Measurements from ENCODE around the gene HOMER3. TPM values are rescaled to one million over a fixed set of nuclear protein-coding genes. Genes with fewer than 3 reads are reported as not detected.
A peak's percentile ranks its signal among the peaks of the same experiment; 100 is the strongest.

Gene HOMER3
- total and polyA plus RNA-seq, 2 of the 13 experiments (the other 11 are each of a cell fraction or from before 2014, with no cell fraction given): 21.3 to 27.3 TPM

DNA sequence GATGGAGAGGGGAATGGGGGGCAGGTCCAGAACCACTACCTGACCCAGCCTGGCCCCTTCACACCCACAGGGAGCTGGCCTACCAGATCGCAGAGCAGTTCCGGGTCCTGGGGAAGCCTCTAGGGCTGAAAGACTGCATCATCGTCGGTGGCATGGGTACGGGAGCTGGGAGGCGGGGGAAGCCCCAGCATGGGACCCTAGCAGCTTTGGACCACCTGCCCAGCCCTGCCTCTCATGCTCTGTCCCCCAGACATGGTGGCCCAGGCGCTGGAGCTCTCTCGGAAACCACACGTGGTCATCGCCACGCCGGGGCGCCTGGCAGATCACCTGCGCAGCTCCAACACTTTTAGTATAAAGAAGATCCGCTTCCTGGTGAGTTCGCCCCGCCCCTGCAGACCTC lies 19.4 kb downstream of the HOMER3 start:
- intact Hi-C loops (cut with micrococcal nuclease; ENCODE audit: unreplicated experiment): no loop called here
- Histone ChIP-seq H4K20me1 (ENCODE audit: insufficient read depth, low read length) (peaks cover 20% of the 10 kb centered on the region; the same call in 1 of the 2 replicates), H3K9me3 (ENCODE audit: low read length) (no peaks in the 10 kb centered on the region), H3K27ac (ENCODE audit: extremely low read length, insufficient read depth, low read length) (no peak overlapping the region), H3K4me2 (ENCODE audit: low read depth, low read length) (no peak overlapping the region), H3K9ac (ENCODE audit: insufficient read depth, low read depth, low read length) (no peak overlapping the region), H3K4me3 (replicated peaks in 1 of 3; ENCODE audit: insufficient read depth in 1 of 3, low read depth in 2 of 3, low read length in 3 of 3) (no peak overlapping the region), H3K36me3 (replicated peaks in 1 of 2; ENCODE audit: control insufficient read depth in 1 of 2, insufficient read depth in 2 of 2, low read length in 2 of 2) (peaks cover 18 to 34% of the 10 kb centered on the region in 2 experiments), H3K4me1 (ENCODE audit: insufficient read depth, low read length) (peaks cover 26% of the 10 kb centered on the region), H3K79me2 (ENCODE audit: insufficient read depth, low read length) (peaks cover 34% of the 10 kb centered on the region), H3K27me3 (ENCODE audit: control insufficient read depth in 1 of 2, insufficient read depth in 2 of 2, low read length in 2 of 2) (no peaks in the 10 kb centered on the region; a peak in 1 of 5 replicates), H2AFZ (ENCODE audit: low read length) (no peak overlapping the region)
- ATAC-seq (no peak), FAIRE-seq (no peak), DNase-seq (ENCODE audit: low spot score) (no peak)
- in situ Hi-C loops (cut with HindIII; ENCODE audit: extremely low pct_ligation_motif_present, low pct_unique_long_range_greater_than_20kb): loop anchor here (10.0 kb wide), 1 partner anchor 63 kb away; no protein-coding TSS in a partner anchor
- BruUV-seq (replicated peaks): no TSS peak
- CTCF ChIA-PET (ENCODE audit: low intra/inter-chr PET ratio, low total read pairs): no interaction called here
- no peak for TF ChIP-seq IKZF1 (IDR thresholded peaks at IDR 0.05)
- no peak for TF ChIP-seq RARA (CRISPR knock-in tag; IDR thresholded peaks at IDR 0.05)
- 96% methylated on average over 15 of the region's 17 CpGs for WGBS (ENCODE audit: low lambda C conversion rate)
- POLR2A ChIA-PET: no interaction called here

DNA sequence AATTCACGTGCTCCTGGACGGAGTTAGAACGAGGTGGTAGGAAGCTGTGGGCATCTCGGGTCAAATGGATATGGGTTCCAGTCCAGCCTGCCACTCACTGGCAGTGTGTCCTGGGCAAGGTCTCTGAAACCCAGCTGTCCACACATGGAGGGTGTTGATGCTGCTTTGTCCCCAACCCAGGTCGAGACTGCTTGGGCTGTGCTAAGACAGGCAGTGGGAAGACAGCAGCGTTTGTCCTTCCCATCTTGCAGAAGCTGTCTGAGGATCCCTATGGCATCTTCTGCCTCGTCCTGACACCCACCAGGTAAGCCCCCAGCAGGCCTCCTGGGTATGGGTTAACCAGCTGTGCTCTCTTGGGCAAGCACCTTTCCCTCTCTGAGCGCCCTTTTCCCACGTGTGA lies 20.6 kb downstream of the HOMER3 start:
- peak overlapping the region; percentile 79 to 100 (median 97) for H3K4me3 ChIP-seq (replicated peaks in 1 of 3; ENCODE audit: insufficient read depth in 1 of 3, low read depth in 2 of 3, low read length in 3 of 3)
- ChIA-PET CTCF (ENCODE audit: low intra/inter-chr PET ratio, low total read pairs) (no interaction called here), POLR2A (no interaction called here)
- ATAC-seq: no peak
- H3K4me2 ChIP-seq (ENCODE audit: low read depth, low read length): peak overlapping the region; percentile 100
- in situ Hi-C loops (cut with HindIII; ENCODE audit: extremely low pct_ligation_motif_present, low pct_unique_long_range_greater_than_20kb): loop anchor here (10.0 kb wide), 1 partner anchor 64 kb away; no protein-coding TSS in a partner anchor
- no peak overlapping the region for H2AFZ ChIP-seq (ENCODE audit: low read length)
- H3K27me3 ChIP-seq (ENCODE audit: control insufficient read depth in 1 of 2, insufficient read depth in 2 of 2, low read length in 2 of 2): no peaks in the 10 kb centered on the region; a peak in 1 of 5 replicates
- intact Hi-C loops (cut with micrococcal nuclease; ENCODE audit: unreplicated experiment): no loop called here
- peaks cover 33% of the 10 kb centered on the region for H3K4me1 ChIP-seq (ENCODE audit: insufficient read depth, low read length)
- FAIRE-seq: no peak
- H3K9me3 ChIP-seq (ENCODE audit: low read length): no peaks in the 10 kb centered on the region
- H4K20me1 ChIP-seq (ENCODE audit: insufficient read depth, low read length): peaks cover 25% of the 10 kb centered on the region; the same call in 1 of the 2 replicates
- peaks cover 14 to 29% of the 10 kb centered on the region in 2 experiments for H3K36me3 ChIP-seq (replicated peaks in 1 of 2; ENCODE audit: control insufficient read depth in 1 of 2, insufficient read depth in 2 of 2, low read length in 2 of 2)
- 35% methylated on average over 8 of the region's 9 CpGs for WGBS (ENCODE audit: low lambda C conversion rate)
- BruUV-seq (replicated peaks): no TSS peak
- DNase-seq (ENCODE audit: low spot score): no peak
- peak overlapping the region; percentile 54 for H3K27ac ChIP-seq (ENCODE audit: extremely low read length, insufficient read depth, low read length)
- peak; percentile 67 for TF ChIP-seq ZNF768 (CRISPR knock-in tag; IDR thresholded peaks at IDR 0.05)
- TF ChIP-seq, protein P1, sequence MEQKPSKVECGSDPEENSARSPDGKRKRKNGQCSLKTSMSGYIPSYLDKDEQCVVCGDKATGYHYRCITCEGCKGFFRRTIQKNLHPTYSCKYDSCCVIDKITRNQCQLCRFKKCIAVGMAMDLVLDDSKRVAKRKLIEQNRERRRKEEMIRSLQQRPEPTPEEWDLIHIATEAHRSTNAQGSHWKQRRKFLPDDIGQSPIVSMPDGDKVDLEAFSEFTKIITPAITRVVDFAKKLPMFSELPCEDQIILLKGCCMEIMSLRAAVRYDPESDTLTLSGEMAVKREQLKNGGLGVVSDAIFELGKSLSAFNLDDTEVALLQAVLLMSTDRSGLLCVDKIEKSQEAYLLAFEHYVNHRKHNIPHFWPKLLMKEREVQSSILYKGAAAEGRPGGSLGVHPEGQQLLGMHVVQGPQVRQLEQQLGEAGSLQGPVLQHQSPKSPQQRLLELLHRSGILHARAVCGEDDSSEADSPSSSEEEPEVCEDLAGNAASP (CRISPR knock-in tag; IDR thresholded peaks at IDR 0.05; ENCODE audit: borderline replicate concordance): no peak
- peak overlapping the region; percentile 89 for H3K9ac ChIP-seq (ENCODE audit: insufficient read depth, low read depth, low read length)
- H3K79me2 ChIP-seq (ENCODE audit: insufficient read depth, low read length): peaks cover 39% of the 10 kb centered on the region
